HG02943 (cell line): Measurements from ENCODE around the gene RNF26.

Experiments used
- ATAC-seq: cut with Tn5 transposase; IDR thresholded peaks from one replicate; pipeline ENCODE4 v1.9.1; 2021; ENCODE audit warnings: mild to moderate bottlenecking, low read depth, moderate library complexity; ENCODE audit not compliant: unreplicated experiment

RNF26 gene

DNA sequence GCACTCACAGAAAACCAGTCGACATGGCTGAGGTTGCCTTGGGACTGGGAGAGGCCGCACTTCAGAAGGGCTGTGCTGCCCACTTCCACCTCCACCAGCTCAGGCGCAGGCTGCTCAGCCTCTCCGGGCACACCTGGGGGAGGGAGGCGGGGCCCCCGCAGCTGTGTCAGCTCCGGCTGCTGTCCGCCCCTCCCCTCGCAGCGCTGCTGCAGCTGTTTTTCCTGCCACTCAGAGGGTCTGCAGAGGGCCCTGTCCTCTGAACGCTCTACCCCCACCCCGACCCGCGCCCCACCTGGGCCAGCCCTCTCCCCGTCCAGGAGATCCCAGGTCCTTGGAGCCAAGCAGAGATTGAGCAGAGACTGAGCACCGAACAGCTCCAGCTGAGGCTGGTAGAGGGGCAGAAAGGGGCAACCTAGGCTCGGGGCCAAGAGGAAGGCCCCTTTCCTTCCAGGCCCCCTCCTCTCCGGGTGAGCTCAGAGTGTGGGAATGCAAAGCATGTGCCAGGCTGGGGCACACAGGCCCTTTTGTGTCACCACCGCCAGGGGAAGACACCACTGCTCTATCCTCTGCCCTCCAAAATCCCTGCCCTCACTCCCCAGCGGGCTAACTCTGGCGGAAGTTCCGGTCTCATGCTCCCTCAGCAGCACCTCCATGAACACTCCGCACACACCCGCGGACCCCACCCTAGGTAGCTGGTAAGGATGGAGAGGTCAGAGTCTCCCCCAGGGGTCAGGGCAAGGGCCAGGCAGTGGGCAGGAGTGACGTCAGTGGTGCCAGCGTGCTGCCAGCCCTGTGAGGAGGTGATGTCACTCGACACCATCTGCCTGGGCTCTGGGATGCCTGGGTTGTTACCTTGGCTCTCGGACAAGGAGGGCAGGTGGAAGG, 19.0 kb upstream of the RNF26 start:
- ATAC-seq: no peak

GRCh38 chr11:119316016-119316728, 18.2 kb upstream of the RNF26 start:
- ATAC-seq: no peak

- ATAC-seq: no peak
Observed at GRCh38 chr11:119316729-119317591, 17.4 kb upstream of the RNF26 start, which contains the start of gene MCAM. Gene MCAM (minus strand): TSS chr11:119317130. CDS start chr11:119317101, 29 bp downstream.

GRCh38 chr11:119317592-119318239, 16.6 kb upstream of the RNF26 start:
- ATAC-seq: no peak

DNA sequence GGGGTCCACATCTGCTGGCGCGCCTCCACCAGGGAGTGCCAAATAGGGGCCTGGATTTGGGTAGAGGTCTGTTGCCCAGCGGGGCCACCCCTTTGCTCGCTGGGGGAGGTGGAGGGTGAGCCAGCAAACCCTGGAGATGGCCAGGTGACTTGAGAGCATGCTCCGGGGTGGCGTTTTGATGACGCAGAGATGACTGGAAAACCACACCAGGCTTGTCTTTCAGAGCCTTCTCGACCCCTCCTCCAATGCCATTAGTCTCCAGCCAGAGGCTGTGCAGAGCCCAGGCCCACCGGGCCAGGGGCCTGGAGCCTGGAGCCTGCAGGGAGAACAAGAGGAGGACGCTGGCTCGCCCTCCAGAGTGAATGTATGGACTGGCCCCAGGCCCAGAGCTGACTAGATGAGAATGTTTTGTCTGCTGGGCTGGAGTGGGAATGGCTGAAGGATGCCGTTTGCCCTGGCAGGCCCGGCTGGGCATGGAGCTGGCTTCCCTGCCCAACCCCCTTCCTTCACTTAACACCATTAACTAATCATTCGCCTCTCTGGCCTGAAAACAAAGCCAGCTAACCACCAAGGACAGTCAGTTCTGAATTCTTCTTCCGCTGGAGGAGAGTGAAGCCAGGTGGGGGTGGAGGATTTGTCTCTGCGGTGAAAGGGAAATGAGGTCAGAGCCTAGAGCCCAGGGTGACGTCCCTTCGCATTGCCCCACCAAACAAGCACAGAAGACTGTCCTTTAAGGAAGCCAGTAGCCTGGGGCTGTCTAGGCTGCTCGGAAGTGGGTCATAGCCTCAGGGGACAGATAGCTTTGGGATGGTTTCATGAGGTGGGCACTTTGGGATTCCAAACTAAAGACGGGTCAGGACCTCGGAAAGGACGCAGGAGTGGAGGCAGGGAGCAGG, 15.8 kb upstream of the RNF26 start:
- no peak for ATAC-seq

GRCh38 chr11:119319136-119319699, 15.1 kb upstream of the RNF26 start:
- ATAC-seq: no peak

DNA sequence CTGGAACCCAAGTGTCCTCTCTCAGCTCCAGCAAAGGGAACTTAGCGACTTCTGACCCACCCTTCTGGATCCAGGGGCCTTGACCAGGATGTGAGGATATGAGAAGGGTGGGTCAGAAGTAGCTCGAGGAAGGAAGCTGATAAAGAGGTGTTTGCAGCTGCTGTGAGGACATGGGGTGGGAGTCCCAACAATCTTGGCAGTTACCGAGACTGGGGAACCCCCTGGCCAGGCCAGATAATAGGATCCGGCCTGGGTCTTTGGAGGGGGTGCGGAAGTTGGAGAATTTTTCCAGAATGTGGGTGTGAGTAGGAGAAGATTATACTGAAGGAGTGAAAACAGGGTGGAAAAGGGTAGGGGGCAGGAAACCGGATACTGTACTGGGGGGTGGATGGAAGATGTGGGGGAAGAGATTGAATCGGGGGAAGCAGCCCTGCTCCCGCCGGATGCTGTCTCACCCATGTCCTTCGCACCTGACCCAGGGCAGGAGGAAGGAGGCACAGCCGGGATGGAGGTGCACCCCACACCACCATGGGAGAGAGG, 14.6 kb upstream of the RNF26 start:
- no peak for ATAC-seq

DNA sequence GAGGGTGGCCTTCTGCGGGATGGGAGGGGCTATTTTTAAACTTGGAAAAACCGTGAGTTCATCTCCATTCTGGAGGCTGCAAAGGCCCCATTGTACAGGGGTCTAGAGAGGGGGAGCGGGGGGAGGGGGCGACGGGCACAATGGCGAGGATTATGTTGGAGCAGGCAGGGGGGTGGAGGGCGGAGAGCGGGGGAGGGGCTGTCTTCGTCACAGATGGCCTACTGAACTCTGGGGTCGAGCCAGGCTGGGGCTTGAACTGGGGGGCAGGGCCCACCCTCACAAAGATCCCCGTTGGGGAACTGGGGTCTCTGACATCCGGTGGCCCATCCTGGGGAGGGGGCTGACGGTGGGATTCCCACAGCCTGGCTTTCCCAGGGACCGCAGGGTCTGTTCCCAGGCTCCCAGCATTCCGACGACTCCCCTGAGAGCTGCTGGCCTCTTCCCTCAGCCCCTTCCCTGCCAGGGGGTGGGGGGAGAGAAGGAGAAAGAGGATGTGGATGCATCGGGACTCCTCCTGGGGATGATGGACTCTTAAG, 14.0 kb upstream of the RNF26 start:
- ATAC-seq: no peak

DNA sequence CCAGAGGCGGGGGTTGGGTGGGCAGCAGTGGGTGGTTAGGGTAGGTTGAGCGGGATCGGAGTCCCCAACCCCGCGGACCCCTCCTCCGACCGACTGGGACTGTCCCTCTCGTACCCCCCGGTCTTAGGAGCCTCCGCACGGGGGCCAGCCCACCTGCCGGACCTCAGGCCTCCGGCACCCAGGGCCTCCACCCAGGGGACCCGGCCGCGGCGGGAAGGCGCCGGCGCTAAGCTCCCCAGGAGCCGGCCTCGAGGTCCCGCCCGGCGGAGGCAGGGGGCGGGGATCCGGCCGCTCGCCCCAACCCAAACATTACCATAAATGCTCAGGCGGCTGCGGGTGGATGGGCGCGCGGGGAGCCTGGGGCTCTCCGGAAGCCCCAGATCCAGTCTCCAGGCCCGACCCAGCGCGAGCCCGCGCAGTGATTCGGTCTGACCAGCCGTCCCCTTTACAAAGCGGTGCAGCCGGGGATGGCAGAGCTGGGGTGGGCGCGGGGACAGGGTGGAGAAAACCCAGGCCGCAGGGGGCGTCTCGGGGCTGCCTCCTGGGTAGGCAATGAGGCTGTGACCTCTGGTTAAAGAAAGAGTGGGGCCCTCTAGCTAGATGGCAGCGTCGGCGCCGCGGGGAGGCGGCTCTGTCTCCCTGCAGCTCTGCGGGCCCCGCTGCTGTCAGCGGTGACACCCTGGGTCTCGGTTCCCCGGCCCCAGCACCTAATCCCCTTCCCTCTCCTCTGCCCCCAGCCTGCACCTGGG, 13.4 kb upstream of the RNF26 start:
- no peak for ATAC-seq

DNA sequence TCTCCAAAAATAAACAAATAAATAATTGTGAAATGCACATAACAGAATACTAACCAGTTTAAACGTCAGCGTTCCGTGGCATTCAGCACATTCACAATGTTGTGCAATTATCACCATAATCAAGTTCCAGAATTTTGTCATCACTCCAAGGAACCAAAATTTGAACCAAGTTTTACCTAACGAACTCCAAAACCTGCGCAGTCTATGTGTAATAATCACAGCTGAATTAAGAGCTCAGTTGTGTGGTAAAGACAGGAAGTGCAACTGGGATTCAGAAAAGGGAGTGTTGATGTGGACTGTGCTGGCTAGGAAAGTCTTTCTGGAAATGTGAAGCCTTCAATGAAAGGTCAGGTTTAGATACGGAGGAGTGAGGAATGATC, 12.0 kb upstream of the RNF26 start:
- ATAC-seq: no peak

DNA sequence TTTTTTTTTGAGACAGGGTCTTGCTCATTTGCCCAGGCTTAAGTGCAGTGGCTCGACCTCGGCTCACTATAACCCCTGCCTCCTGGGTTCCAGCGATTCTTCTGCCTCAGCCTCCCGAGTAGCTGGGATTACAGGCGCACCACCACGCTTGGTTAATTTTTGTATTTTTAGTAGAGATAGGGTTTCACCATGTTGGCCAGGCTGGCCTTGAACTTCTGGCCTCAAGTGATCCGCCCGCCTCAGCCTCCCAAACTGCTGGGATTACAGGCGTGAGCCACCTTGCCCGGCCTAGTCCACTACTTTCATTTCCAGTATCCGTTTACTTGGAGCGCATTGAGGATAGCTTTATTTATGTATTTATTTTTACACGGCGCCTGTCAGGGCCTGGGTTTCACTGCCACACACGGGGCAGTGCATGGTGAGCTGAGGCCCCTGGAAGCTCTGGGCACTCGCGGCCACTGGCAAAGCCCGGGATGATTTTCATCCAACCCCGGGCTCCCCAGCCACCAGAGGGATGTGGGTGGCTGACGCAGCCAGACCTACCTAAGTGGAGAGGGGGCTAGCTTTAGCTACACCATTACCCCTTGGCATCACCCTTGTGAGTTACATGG, 11.3 kb upstream of the RNF26 start:
- no peak for ATAC-seq

GRCh38 chr11:119323532-119324033, 10.7 kb upstream of the RNF26 start:
- ATAC-seq: no peak

GRCh38 chr11:119324189-119324588, 10.1 kb upstream of the RNF26 start:
- ATAC-seq: no peak

DNA sequence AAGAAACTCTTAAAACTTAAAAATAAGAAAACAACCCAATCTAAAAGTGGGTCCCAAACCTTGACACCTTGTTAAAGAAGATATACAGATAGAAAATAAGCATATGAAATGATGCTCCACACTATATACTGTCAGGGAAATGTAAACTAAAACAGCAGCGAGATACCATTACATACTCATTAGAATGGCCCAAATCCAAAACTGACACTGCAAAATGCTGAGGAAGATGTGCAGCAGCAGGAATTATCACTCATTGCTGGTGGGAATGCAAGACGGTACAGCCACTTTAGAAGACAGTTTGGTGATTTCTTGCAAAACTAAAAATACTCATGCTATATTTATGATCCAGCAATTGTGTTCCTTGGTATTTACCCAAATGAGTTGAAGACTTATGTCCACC, 5.0 kb upstream of the RNF26 start:
- ATAC-seq: no peak

DNA sequence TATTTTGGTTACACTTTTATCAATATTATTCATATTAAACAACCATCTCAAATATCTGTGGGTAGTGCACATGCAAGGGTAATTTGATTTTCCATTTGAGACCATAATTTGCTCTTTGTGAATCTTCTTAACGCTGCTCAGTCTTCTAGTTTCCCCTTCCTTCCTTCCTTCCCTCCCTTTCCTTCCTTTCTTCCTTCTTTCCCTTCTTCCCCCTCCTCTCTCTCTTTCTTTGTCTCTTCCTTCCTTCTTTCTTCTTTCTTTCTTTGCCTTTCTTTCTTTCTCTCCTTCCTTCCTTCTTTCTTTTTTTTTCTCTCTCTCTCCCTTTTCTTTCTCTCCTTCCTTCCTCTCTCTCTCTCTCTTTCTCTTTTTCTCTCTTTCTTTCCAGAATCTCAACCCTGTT, 4.1 kb upstream of the RNF26 start:
- no peak for ATAC-seq

DNA sequence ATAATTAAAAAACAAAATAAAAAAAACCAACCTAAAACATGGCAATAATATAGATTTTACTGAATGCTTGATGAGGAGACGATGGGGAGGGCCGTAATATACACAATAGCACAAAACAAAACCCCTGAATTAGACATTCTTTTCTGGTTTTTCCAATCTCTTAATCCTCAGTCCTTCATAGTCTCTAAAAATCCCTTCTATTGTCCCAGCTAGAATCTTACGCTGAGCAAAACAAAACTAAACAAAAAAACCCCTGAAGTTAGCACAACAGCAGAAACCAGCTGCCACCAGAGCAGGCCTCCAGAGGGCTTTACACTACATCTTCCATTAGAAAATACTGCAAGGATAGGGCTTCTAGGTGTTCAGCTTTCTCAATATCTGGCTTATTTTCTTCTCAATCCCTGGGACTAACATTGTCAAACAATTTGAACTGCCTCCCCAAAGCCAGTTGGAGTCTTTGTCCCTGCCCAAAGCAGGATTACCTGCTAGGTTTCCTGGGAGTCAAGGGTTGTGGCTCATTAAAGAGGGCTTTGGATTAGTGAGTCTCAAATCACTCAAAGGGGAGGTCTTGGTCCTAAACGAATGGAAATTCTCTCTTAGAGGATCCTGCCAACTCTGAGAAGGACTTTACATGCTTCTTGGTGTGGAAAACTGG, 2.1 kb upstream of the RNF26 start:
- no peak for ATAC-seq
